ENCODE measurements around the gene WAC. TPM values are rescaled to one million over a fixed set of nuclear protein-coding genes. Genes with fewer than 3 reads are reported as not detected.
A peak's percentile ranks its signal among the peaks of the same experiment; 100 is the strongest.

WAC gene
- total and polyA plus RNA-seq, 2 donors: 79.5 to 158 TPM

DNA sequence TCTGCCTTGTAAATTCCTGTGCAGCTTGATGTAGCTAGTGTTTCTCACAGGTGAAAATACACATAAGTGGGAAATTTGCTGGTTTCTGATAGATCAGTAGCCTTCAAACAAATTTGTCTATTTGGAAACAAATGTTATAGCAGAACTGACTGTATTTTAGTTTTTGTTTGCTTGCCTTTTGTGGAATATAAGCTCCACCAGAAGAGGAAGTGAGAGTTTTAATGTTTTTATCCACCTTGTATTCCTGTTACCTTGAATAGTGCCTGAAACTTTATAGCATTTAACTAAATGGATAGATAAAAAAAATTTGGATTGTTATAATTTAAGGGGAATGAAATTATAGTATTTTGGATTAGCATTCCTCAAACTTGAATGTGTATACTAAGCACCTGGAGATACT lies 9.8 kb downstream of the WAC start:
- Histone ChIP-seq H3K4me1 (ENCODE audit: insufficient read depth) (no peaks in the 10 kb centered on the region), H3K4me3 (ENCODE audit: low read depth, low read length) (no peak overlapping the region), H3K36me3 (ENCODE audit: insufficient read depth) (no peaks in the 10 kb centered on the region), H3K27ac (ENCODE audit: low read depth) (no peak overlapping the region)
- no peak for DNase-seq (ENCODE audit: extremely low spot score)

DNA sequence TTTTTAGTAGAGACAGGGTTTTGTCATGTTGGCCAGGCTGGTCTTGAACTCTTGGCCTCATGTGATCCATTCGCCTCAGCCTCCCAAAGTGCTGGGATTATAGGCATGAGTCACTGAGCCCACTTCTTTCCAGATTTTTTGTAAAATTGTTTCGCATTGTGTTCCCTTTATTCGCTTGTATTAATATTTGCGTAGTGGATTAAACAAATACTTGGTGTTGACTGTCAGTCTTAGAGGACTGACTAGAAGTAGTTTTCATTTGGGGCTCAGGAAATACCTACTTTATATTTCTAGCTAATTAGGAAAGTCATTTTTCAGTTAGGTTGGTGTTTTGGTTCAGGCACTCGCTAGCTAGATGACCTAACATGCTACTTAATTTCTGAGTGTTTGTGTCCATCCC lies 11.1 kb downstream of the WAC start:
- 95% methylated on average over 5 of the region's 5 CpGs for WGBS
- H3K4me1 ChIP-seq (ENCODE audit: insufficient read depth): no peaks in the 10 kb centered on the region

GRCh38 chr10:28545967-28546644 lies 13.2 kb downstream of the WAC start:
- no peaks in the 10 kb centered on the region for H3K36me3 ChIP-seq (ENCODE audit: insufficient read depth)
- no peaks in the 10 kb centered on the region for H3K4me1 ChIP-seq (ENCODE audit: insufficient read depth)
- 62% methylated on average over 4 of the region's 4 CpGs for WGBS
- no peak overlapping the region for H3K4me3 ChIP-seq (ENCODE audit: low read depth, low read length)
- no peak for DNase-seq (ENCODE audit: extremely low spot score)
- H3K27ac ChIP-seq (ENCODE audit: low read depth): no peak overlapping the region

More for the DNA sequence above, 11.1 kb downstream of the WAC start:
- DNase-seq (ENCODE audit: extremely low spot score): no peak
- Histone ChIP-seq H3K27ac (ENCODE audit: low read depth) (no peak overlapping the region), H3K4me3 (ENCODE audit: low read depth, low read length) (no peak overlapping the region), H3K36me3 (ENCODE audit: insufficient read depth) (no peaks in the 10 kb centered on the region)

DNA sequence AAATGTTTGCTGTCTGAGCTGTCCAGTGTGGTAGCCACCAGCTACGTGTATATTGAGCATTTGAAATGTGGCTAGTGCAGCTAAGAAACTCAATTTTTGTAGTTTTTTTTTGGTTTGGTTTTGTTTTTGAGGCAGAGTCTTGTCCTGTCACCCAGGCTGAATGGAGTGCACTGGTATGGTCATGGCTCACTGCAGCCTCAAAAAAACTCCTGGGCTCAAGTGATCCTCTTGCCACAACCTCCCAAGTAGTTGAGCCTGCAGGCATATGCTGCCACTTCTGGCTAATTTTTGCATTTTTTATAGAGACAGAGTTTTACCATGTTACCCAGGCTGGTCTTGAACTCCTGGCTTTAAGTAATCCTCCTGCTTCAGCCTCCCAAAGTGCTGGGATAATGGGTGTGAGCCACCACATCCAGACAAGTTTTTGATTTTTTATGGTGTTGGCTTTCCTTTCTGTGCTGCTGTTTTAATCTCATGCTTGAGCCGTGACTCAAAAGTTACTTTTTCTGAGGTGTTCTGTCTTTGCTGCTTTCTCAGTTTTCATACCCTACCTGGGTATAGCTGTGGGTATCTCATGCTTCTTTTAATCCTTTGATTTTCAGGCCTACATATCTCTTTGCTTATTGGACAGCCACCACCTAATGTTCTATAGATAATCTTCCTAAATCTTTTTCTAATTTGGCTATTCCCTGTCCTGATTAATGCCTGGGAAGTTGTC lies 16.0 kb downstream of the WAC start:
- H3K4me3 ChIP-seq (ENCODE audit: low read depth, low read length): no peak overlapping the region
- H3K27ac ChIP-seq (ENCODE audit: low read depth): peak overlapping the region; percentile 23
- H3K36me3 ChIP-seq (ENCODE audit: insufficient read depth): peaks cover 3% of the 10 kb centered on the region
- H3K4me1 ChIP-seq (ENCODE audit: insufficient read depth): no peaks in the 10 kb centered on the region
- WGBS: 83% methylated on average over 2 of the region's 2 CpGs
- DNase-seq (ENCODE audit: extremely low spot score): no peak

DNA sequence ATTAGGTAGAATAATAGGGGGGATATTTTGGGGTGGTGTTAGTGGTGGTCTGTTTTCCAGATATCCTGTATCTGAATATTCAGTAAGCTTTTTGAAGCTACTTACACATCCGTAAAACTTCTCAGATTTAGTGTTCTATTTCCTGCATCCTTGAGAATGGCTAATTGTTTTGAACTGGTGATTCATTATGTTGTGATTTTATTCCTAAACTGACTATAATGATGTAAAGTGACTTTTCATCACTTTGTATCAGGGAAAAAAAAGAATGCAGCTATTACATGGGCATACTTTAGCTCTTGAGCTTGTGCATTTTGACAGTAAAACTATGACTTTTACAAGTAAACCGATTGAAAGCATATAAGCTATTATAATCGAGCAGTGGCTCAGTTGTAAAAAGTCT lies 18.2 kb downstream of the WAC start:
- no peaks in the 10 kb centered on the region for H3K4me1 ChIP-seq (ENCODE audit: insufficient read depth)
- peaks cover 6% of the 10 kb centered on the region for H3K36me3 ChIP-seq (ENCODE audit: insufficient read depth)
- no peak overlapping the region for H3K27ac ChIP-seq (ENCODE audit: low read depth)
- H3K4me3 ChIP-seq (ENCODE audit: low read depth, low read length): no peak overlapping the region
- WGBS: 43% methylated on average over 3 of the region's 3 CpGs
- no peak for DNase-seq (ENCODE audit: extremely low spot score)

GRCh38 chr10:28552775-28553174 lies 19.9 kb downstream of the WAC start:
- WGBS: 44% methylated on average over 4 of the region's 4 CpGs
- no peak overlapping the region for H3K27ac ChIP-seq (ENCODE audit: low read depth)
- H3K4me1 ChIP-seq (ENCODE audit: insufficient read depth): no peaks in the 10 kb centered on the region
- H3K36me3 ChIP-seq (ENCODE audit: insufficient read depth): peaks cover 6% of the 10 kb centered on the region
- no peak overlapping the region for H3K4me3 ChIP-seq (ENCODE audit: low read depth, low read length)
- DNase-seq (ENCODE audit: extremely low spot score): no peak

GRCh38 chr10:28554009-28554408 lies 21.1 kb downstream of the WAC start:
- DNase-seq (ENCODE audit: extremely low spot score): no peak
- Histone ChIP-seq H3K36me3 (ENCODE audit: insufficient read depth) (peaks cover 6% of the 10 kb centered on the region), H3K27ac (ENCODE audit: low read depth) (no peak overlapping the region), H3K4me3 (ENCODE audit: low read depth, low read length) (no peak overlapping the region), H3K4me1 (ENCODE audit: insufficient read depth) (no peaks in the 10 kb centered on the region)
- 95% methylated on average over 6 of the region's 6 CpGs for WGBS

DNA sequence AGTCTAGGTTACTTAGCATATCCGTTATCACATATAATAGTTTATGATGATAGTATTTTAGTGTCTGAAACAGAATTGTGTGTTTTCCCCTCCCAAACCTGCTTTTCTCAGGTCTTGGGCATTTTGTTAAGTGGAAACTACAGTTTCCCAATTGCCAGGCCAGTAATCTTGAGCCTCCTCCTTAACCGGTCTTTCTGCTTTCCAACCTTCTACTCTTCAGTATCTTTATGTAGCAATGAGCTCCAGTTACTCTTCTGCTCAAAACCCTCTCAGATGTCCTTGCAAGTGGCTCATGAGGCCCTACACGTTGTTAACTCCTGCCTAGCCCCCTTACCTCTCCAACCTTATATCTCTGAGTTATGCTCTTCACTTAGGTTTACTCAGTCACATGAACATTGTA lies 22.0 kb downstream of the WAC start:
- 82% methylated on average over 3 of the region's 3 CpGs for WGBS
- no peak for DNase-seq (ENCODE audit: extremely low spot score)
- no peak overlapping the region for H3K27ac ChIP-seq (ENCODE audit: low read depth)
- H3K4me3 ChIP-seq (ENCODE audit: low read depth, low read length): no peak overlapping the region
- peaks cover 1% of the 10 kb centered on the region for H3K4me1 ChIP-seq (ENCODE audit: insufficient read depth)
- H3K36me3 ChIP-seq (ENCODE audit: insufficient read depth): peaks cover 6% of the 10 kb centered on the region

DNA sequence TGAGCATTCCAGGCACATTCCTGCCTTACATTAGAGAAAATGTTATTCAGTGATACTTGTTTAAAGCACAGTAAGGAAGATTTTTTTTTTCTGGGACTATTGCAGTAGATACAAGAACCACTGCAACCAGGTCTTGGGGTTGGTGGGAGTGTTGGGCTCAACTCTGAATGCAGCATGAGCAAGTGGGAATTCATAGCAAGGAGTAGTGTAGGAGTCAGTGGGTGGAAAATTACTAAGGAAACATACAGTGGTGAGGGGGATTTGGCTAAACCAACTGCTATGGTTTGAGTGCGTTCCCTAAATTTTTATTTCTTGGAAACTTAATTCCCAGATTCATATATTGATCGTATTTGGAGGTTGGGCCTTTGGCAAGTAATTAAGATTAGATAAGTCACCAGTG lies 22.4 kb downstream of the WAC start:
- Histone ChIP-seq H3K4me3 (ENCODE audit: low read depth, low read length) (no peak overlapping the region), H3K4me1 (ENCODE audit: insufficient read depth) (peaks cover 3% of the 10 kb centered on the region), H3K36me3 (ENCODE audit: insufficient read depth) (peaks cover 6% of the 10 kb centered on the region), H3K27ac (ENCODE audit: low read depth) (no peak overlapping the region)
- 97% methylated on average over 2 of the region's 2 CpGs for whole genome bisulfite sequencing
- DNase-seq (ENCODE audit: extremely low spot score): no peak

GRCh38 chr10:28556142-28556541 lies 23.2 kb downstream of the WAC start:
- Histone ChIP-seq H3K36me3 (ENCODE audit: insufficient read depth) (peaks cover 6% of the 10 kb centered on the region), H3K27ac (ENCODE audit: low read depth) (no peak overlapping the region), H3K4me3 (ENCODE audit: low read depth, low read length) (no peak overlapping the region), H3K4me1 (ENCODE audit: insufficient read depth) (peaks cover 5% of the 10 kb centered on the region)
- no peak for DNase-seq (ENCODE audit: extremely low spot score)
- WGBS: 94% methylated on average over 2 of the region's 2 CpGs

GRCh38 chr10:28558186-28558585 lies 25.3 kb downstream of the WAC start:
- peaks cover 5% of the 10 kb centered on the region for H3K4me1 ChIP-seq (ENCODE audit: insufficient read depth)

GRCh38 chr10:28558923-28559508 lies 26.1 kb downstream of the WAC start:
- H3K27ac ChIP-seq (ENCODE audit: low read depth): no peak overlapping the region
- no peak for DNase-seq (ENCODE audit: extremely low spot score)
- 67% methylated on average over 8 of the region's 8 CpGs for WGBS
- H3K4me3 ChIP-seq (ENCODE audit: low read depth, low read length): no peak overlapping the region
- H3K4me1 ChIP-seq (ENCODE audit: insufficient read depth): peaks cover 5% of the 10 kb centered on the region
- H3K36me3 ChIP-seq (ENCODE audit: insufficient read depth): peaks cover 3% of the 10 kb centered on the region

More at GRCh38 chr10:28558186-28558585, 25.3 kb downstream of the WAC start:
- Histone ChIP-seq H3K36me3 (ENCODE audit: insufficient read depth) (peaks cover 3% of the 10 kb centered on the region), H3K27ac (ENCODE audit: low read depth) (no peak overlapping the region), H3K4me3 (ENCODE audit: low read depth, low read length) (no peak overlapping the region)
- no peak for DNase-seq (ENCODE audit: extremely low spot score)
- WGBS: 77% methylated on average over 3 of the region's 3 CpGs

DNA sequence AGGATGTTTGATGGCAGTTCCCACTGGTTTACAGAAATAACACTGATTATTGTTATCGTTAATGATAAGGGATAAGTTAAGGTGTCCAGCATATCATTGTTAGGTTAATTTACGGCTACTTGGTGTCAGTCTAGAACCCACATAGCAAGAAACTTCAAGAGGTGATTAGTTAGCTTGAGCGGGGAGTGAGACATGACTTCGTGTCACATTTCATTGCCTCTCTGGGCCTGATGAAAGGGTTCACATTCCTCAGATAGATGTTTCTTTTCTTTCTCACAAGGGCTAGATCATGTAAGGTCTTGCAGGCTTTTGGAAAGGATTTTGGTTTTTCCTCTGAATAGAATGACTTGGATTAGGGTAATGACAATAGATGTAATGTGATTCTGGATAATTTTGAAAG lies 26.7 kb downstream of the WAC start:
- 53% methylated on average over 4 of the region's 4 CpGs for WGBS
- no peak for DNase-seq (ENCODE audit: extremely low spot score)
- H3K4me3 ChIP-seq (ENCODE audit: low read depth, low read length): no peak overlapping the region
- H3K36me3 ChIP-seq (ENCODE audit: insufficient read depth): peaks cover 3% of the 10 kb centered on the region
- peaks cover 5% of the 10 kb centered on the region for H3K4me1 ChIP-seq (ENCODE audit: insufficient read depth)
- H3K27ac ChIP-seq (ENCODE audit: low read depth): no peak overlapping the region

DNA sequence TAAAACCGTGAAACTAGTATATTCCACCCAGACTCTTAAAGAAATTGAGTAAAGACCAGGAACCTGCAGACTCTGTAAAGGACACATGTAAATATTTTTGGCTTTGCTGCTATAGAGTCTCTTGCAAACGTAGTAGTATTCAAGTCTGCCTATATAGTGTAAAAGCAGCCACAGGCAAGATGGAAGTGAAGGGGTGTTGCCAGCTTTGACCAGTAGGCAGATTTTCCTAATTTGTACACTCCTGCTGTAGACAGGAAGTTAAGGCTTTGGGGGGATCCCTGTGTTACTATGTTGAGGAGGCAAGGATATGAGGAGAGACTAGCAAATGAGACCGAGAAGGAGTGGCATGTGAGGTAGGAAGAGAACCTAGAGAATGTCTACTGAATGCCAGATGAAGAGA lies 27.7 kb downstream of the WAC start:
- DNase-seq (ENCODE audit: extremely low spot score): no peak
- Histone ChIP-seq H3K4me1 (ENCODE audit: insufficient read depth) (peaks cover 5% of the 10 kb centered on the region), H3K36me3 (ENCODE audit: insufficient read depth) (peaks cover 1% of the 10 kb centered on the region), H3K27ac (ENCODE audit: low read depth) (no peak overlapping the region), H3K4me3 (ENCODE audit: low read depth, low read length) (no peak overlapping the region)
- 76% methylated on average over 3 of the region's 3 CpGs for WGBS
